Duodenal mucosa (tissue), 2 donors: ENCODE measurements around the gene ALDH4A1.

Experiments
- H3K27ac ChIP-seq: one replicate; pipeline ENCODE4 v1.7.0; 2013; ENCODE audit warnings: low read depth, low read length
- H3K27me3 ChIP-seq, 2 donors: one replicate each; pipeline ENCODE4 v1.7.0; 2013; ENCODE audit warnings: low read length in 2 of 2, control low read depth in 1 of 2; ENCODE audit not compliant: insufficient read depth in 2 of 2, control insufficient read depth in 1 of 2
- H3K36me3 ChIP-seq, 2 donors: one replicate each; pipeline ENCODE4 v1.7.0; 2013; ENCODE audit warnings: low read length in 2 of 2, control low read depth in 1 of 2; ENCODE audit not compliant: insufficient read depth in 2 of 2, control insufficient read depth in 1 of 2
- H3K4me1 ChIP-seq, 2 donors: one replicate each; pipeline ENCODE4 v1.7.0; 2013; ENCODE audit warnings: low read length in 2 of 2, control low read depth in 1 of 2; ENCODE audit not compliant: insufficient read depth in 2 of 2, control insufficient read depth in 1 of 2
- H3K4me3 ChIP-seq, 2 donors: one replicate each; pipeline ENCODE4 v1.7.0; 2013; ENCODE audit warnings: low read length in 2 of 2, low read depth in 1 of 2
- H3K9ac ChIP-seq, 2 donors: one replicate each; pipeline ENCODE4 v1.7.0; 2013; ENCODE audit warnings: low read length in 2 of 2, low read depth in 1 of 2
- H3K9me3 ChIP-seq, 2 donors: one replicate each; pipeline ENCODE4 v1.7.0; 2013; ENCODE audit warnings: low read length in 2 of 2, control low read depth in 1 of 2; ENCODE audit not compliant: control insufficient read depth in 1 of 2

ALDH4A1 gene

DNA sequence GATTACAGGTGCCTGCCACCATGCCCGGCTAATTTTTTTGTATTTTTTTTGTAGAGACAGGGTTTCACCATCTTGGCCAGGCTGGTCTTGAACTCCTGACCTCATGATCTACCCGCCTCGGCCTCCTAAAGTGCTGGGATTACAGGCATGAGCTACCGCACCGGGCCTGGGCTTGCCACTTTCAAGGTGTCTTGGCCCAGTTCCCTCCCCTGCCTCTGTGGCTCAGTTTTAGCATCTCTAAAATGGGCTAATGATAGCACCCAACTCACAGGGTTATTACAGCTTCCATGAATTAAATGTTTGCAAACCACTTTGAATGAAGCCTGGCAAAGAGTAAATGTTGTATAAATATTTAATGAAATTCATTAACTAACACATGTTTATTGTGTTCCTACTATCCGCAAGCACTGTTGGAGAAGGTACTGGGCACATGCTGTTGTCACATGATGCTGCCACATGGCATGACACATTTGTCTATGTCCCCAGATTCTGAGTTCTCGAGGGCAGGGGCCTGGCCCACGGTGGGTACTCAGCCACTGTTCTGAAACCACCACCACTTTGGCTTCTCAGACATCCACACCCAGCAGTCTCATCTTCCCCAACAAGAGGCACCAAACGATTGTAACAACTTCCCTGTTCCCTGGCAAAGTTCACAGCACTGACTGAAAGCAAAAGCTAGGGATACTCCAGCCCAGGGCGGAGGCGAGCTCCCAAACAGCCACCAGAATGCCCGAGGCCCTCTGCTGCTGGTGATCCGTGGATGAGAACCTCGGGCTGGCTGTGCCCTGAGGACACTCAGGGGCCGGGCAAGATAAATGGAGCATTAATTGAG is 44.4 kb upstream of the ALDH4A1 start:
- Histone ChIP-seq H3K27me3 (no peaks in the 10 kb centered on the region), H3K4me3 (no peak overlapping the region), H3K9ac (no peak overlapping the region), H3K27ac (no peak overlapping the region), H3K36me3 (no peaks in the 10 kb centered on the region), H3K9me3 (no peaks in the 10 kb centered on the region), H3K4me1 (peaks cover 44 to 64% of the 10 kb centered on the region in 2 donors)

GRCh38 chr1:18945401-18945849 is 43.1 kb upstream of the ALDH4A1 start:
- Histone ChIP-seq H3K36me3 (no peaks in the 10 kb centered on the region), H3K27ac (no peak overlapping the region), H3K27me3 (no peaks in the 10 kb centered on the region), H3K9me3 (no peaks in the 10 kb centered on the region), H3K4me3 (no peak overlapping the region), H3K4me1 (peaks cover 34 to 55% of the 10 kb centered on the region in 2 donors), H3K9ac (no peak overlapping the region)

DNA sequence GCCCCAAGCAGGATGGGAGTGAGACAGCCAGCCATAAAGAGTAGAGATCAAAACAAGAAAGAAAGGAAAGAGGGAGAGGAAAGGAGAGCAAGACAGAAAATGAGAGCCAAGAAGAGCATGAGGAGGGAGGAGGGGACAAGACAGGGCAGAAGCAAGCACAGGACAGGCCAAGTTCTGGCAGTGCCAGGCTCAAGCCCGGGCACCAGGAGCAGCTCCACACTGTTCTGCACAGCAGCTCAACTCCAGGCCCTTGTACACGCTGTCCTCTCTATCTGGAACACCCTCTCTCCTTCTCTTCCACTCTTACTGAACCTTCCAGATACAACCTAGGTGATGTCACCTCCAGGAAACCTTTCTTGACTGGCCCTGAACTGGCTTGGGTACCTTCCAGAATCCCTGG is 42.5 kb upstream of the ALDH4A1 start:
- Histone ChIP-seq H3K27me3 (no peaks in the 10 kb centered on the region), H3K4me1 (peaks cover 29 to 52% of the 10 kb centered on the region in 2 donors), H3K36me3 (no peaks in the 10 kb centered on the region), H3K9me3 (no peaks in the 10 kb centered on the region), H3K9ac (no peak overlapping the region), H3K4me3 (no peak overlapping the region), H3K27ac (no peak overlapping the region)

GRCh38 chr1:18943914-18944572 is 41.7 kb upstream of the ALDH4A1 start:
- Histone ChIP-seq H3K4me1 (peaks cover 25 to 50% of the 10 kb centered on the region in 2 donors), H3K9me3 (no peaks in the 10 kb centered on the region), H3K4me3 (no peak overlapping the region), H3K27me3 (no peaks in the 10 kb centered on the region), H3K27ac (no peak overlapping the region), H3K9ac (no peak overlapping the region), H3K36me3 (no peaks in the 10 kb centered on the region)

GRCh38 chr1:18943162-18943561 is 40.8 kb upstream of the ALDH4A1 start:
- H3K27me3 ChIP-seq, result no peaks in the 10 kb centered on the region
- no peak overlapping the region for H3K4me3 ChIP-seq
- H3K9ac ChIP-seq, result no peak overlapping the region
- H3K27ac ChIP-seq, result no peak overlapping the region
- peaks cover 19 to 48% of the 10 kb centered on the region in 2 donors for H3K4me1 ChIP-seq
- no peaks in the 10 kb centered on the region for H3K36me3 ChIP-seq
- no peaks in the 10 kb centered on the region for H3K9me3 ChIP-seq

DNA sequence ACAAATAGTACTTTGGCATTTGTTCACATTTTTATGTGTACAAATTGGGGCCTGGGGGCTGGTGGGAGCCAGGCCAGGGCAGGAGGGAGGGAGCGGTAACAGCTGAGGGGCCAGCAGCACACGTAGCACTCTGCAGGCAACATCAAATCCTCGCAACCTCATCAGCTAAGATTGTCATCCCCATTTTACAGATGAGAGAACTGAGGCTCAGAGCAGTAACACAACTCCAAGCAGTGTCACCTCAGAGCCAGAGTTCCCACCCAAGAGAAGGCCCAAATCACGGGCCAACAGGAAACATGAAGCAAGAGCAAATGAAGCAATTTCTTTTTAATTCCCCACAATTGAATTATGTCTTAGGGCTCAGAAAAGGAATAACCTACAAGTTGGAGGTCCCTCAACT is 40.0 kb upstream of the ALDH4A1 start:
- Histone ChIP-seq H3K4me3 (no peak overlapping the region), H3K9me3 (no peaks in the 10 kb centered on the region), H3K4me1 (peaks cover 19 to 40% of the 10 kb centered on the region in 2 donors), H3K9ac (no peak overlapping the region), H3K27me3 (no peaks in the 10 kb centered on the region), H3K27ac (no peak overlapping the region), H3K36me3 (no peaks in the 10 kb centered on the region)

- peaks cover 13 to 34% of the 10 kb centered on the region in 2 donors for H3K4me1 ChIP-seq
- no peak overlapping the region for H3K4me3 ChIP-seq
- H3K27me3 ChIP-seq, result no peaks in the 10 kb centered on the region
- no peaks in the 10 kb centered on the region for H3K36me3 ChIP-seq
- H3K9me3 ChIP-seq, result no peaks in the 10 kb centered on the region
- no peak overlapping the region for H3K9ac ChIP-seq
- no peak overlapping the region for H3K27ac ChIP-seq
Measured at GRCh38 chr1:18941221-18942141, 39.1 kb upstream of the ALDH4A1 start.

- Histone ChIP-seq H3K4me1 (peaks cover 11 to 27% of the 10 kb centered on the region in 2 donors), H3K4me3 (no peak overlapping the region), H3K36me3 (no peaks in the 10 kb centered on the region), H3K9me3 (no peaks in the 10 kb centered on the region), H3K27me3 (no peaks in the 10 kb centered on the region), H3K9ac (no peak overlapping the region), H3K27ac (no peak overlapping the region)
Measured at GRCh38 chr1:18940303-18941020, 38.1 kb upstream of the ALDH4A1 start.

DNA sequence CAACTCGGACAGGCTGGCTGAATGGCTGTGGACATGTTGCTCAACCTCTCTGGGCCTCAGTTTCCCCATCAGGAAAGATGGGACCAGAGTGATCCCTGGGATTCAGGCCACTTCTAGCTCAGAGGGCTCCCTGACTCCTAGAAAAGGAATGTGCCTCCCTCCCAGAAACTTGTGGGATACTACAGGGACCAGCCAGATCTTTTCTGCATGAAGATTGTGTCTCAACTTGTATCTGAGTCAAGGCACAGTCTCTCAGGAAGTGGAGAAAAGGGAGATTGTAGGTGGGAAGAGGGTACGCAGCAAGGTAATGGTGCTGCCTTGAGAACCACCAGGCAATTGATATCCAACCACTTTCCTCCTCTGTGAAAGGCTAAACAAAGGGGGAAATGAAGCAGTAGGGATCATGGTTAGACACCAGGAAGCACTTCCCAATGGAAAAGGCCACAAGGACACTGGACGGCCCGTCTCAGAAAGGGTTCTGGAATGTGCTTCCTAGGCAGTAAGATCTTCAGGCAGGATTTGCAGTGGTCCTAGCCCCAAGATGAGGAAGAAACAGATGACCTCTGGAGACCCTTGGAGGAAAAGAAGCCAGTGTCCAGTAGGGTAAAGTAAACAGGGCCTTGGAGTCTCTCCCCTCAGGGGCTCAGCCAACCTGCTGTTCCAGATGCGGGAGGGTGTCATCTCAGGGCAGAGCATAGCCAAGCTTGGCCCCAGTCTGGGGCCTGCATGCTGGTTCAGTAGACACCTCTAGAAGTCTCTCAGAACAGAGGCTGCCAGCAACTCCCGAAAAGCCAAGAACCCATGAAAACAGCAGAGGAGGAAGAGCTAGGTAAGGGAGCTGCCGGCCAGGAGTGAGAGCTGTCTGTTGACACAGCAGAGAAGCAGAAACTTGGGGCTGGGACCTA is 37.3 kb upstream of the ALDH4A1 start:
- Histone ChIP-seq H3K9ac (no peak overlapping the region), H3K9me3 (no peaks in the 10 kb centered on the region), H3K4me1 (peaks cover 3 to 25% of the 10 kb centered on the region in 2 donors), H3K27ac (no peak overlapping the region), H3K27me3 (no peaks in the 10 kb centered on the region), H3K36me3 (no peaks in the 10 kb centered on the region), H3K4me3 (no peak overlapping the region)
